Kidney epithelial cell (primary cell): ENCODE results near the gene GAS1. TPM values are rescaled to one million over a fixed set of nuclear protein-coding genes. Genes with fewer than 3 reads are reported as not detected.

ENCODE experiments used
- DNase-seq: peaks from one replicate; pipeline ENCODE4 v3.0.0-alpha.2; 2010; ENCODE audit warnings: low read depth
- H3K27me3 ChIP-seq: 2 replicates; pipeline ENCODE4 v1.6.0; 2011; ENCODE audit warnings: low read length; ENCODE audit not compliant: control insufficient read depth, insufficient read depth
- H3K36me3 ChIP-seq: 2 replicates; pipeline ENCODE4 v1.5.1; 2011; ENCODE audit warnings: low read length; ENCODE audit not compliant: control insufficient read depth, insufficient read depth
- H3K4me3 ChIP-seq: 2 replicates; pipeline ENCODE4 v1.5.1; 2011; ENCODE audit warnings: low read depth, mild to moderate bottlenecking, control low read depth, low read length
- CTCF ChIP-seq: IDR thresholded peaks from 2 replicates; pipeline ENCODE4 v1.5.1; 2011; ENCODE audit warnings: mild to moderate bottlenecking, moderate library complexity, low read length, control low read depth, inconsistent platforms; ENCODE audit not compliant: insufficient read depth, poor library complexity, severe bottlenecking
- total RNA-seq: library from RNA; depleted of rRNA; stranded (reverse); fragments of >200 nt; gene quantifications from 2 replicates; pipeline ENCODE4 v1.2.3, GENCODE V29; 2015

The GAS1 gene
- total RNA-seq, 1 donor from 2014 or later = 6.1 TPM

GRCh38 chr9:86960938-86961337 is 13.6 kb upstream of the GAS1 start:
- TF ChIP-seq CTCF = no peak
- Histone ChIP-seq H3K27me3 (peaks cover 5% of the 10 kb centered on the region), H3K4me3 (no peak overlapping the region), H3K36me3 (no peaks in the 10 kb centered on the region)
- no peak for DNase-seq

- DNase-seq = no peak
- no peak overlapping the region for H3K4me3 ChIP-seq
- no peaks in the 10 kb centered on the region for H3K36me3 ChIP-seq
- no peak for TF ChIP-seq CTCF
- peaks cover 5% of the 10 kb centered on the region for H3K27me3 ChIP-seq
Measured at GRCh38 chr9:86958203-86958602, 10.9 kb upstream of the GAS1 start.

GRCh38 chr9:86955561-86955960 is 8.3 kb upstream of the GAS1 start:
- Histone ChIP-seq H3K27me3 (peaks cover 5% of the 10 kb centered on the region), H3K4me3 (no peak overlapping the region), H3K36me3 (no peaks in the 10 kb centered on the region)
- DNase-seq = no peak
- no peak for TF ChIP-seq CTCF

- no peak for TF ChIP-seq CTCF
- no peak for DNase-seq
- Histone ChIP-seq H3K27me3 (peaks cover 3% of the 10 kb centered on the region), H3K4me3 (no peak overlapping the region), H3K36me3 (no peaks in the 10 kb centered on the region)
Measured at GRCh38 chr9:86955042-86955441, 7.7 kb upstream of the GAS1 start.

GRCh38 chr9:86953181-86953580 is 5.9 kb upstream of the GAS1 start:
- no peak for TF ChIP-seq CTCF
- Histone ChIP-seq H3K4me3 (no peak overlapping the region), H3K36me3 (no peaks in the 10 kb centered on the region), H3K27me3 (no peaks in the 10 kb centered on the region)
- no peak for DNase-seq

- H3K4me3 ChIP-seq = peak overlapping the region; percentile 44
- H3K36me3 ChIP-seq = no peaks in the 10 kb centered on the region
- H3K27me3 ChIP-seq = peaks cover 2% of the 10 kb centered on the region
- no peak for DNase-seq
- TF ChIP-seq CTCF = peak; percentile 92
Measured at GRCh38 chr9:86948074-86948929, 996 bp upstream of the GAS1 start.
